Lower leg skin (tissue), 3 donors: ENCODE data around the gene DNMT3B.

Source experiments
- CTCF ChIP-seq, 3 donors: fragments of 450-650 bp; IDR thresholded peaks; one replicate each; pipeline ENCODE4 v1.5.1; 2016; ENCODE audit warnings: antibody characterized with exemption in 3 of 3, mild to moderate bottlenecking in 3 of 3, moderate library complexity in 2 of 3
- POLR2A ChIP-seq, 2 donors: fragments of 450-650 bp; IDR thresholded peaks; one replicate each; pipeline ENCODE4 v1.6.1; 2016 to 2017; ENCODE audit warnings: antibody characterized with exemption in 2 of 2, mild to moderate bottlenecking in 1 of 2, moderate library complexity in 1 of 2

- TF ChIP-seq POLR2A (IDR thresholded peaks at IDR 0.05) (no peak), CTCF (IDR thresholded peaks at IDR 0.05) (no peak)
Observed at GRCh38 chr20:32841174-32841573, 79.0 kb downstream of the DNMT3B start.
